HG02763 (cell line): ENCODE data around the gene NHERF1.

Experiments
- ATAC-seq: cut with Tn5 transposase; IDR thresholded peaks from one replicate; pipeline ENCODE4 v1.9.1; 2021; ENCODE audit warnings: mild to moderate bottlenecking, moderate library complexity; ENCODE audit not compliant: unreplicated experiment

The NHERF1 gene

DNA sequence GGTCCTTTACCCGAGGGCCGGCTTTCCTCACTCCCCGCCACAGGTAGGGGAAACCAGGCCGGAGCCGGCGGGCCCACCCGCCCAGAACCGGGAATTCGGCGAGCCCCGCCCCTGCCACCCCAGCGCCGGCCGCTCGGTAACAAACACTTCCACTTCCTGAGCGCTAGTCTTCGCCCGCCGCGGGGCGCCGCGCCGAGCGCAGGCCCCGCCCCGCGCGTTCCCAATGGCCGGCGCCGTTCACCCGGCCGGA, 224 bp upstream of the NHERF1 start:
- no peak for ATAC-seq

DNA sequence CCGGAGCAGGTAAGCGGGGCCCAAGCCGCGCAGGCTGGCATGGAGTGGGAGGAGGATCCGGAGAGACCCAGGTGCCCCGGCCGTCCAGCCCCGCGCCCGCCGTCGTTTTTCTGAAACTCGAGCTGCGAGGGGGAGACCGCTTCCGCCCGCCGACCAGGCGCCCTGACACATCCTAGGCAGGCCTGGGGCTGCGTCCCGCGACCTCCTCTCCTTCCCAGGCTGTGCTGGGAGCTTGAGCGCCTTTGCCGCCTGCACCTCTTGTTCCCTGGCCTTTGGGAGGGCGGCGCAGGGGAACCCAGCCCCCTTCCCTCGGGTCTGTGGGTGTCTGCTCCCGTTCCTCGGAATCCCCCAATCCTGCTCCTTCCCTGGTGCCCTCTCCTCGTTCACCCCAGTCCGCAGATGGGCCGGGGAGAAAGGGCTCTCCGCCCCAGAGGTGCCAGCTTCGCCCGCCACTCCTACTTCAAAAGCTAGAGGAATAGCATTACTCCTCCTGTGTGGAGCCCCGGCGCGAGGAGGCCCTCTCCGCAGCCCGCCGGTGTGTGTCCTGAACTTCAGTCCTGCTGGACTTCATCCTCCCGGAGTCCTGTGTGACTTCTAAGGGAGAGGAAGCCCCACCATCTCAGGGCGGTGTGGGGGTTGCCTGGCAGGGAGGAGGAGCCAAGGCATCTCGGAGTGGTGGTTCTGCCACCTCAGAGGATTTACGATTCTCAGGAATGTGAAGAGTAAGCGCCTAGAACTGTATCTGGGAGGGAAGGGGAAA, 1.0 kb downstream of the NHERF1 start:
- peak; percentile 3 for ATAC-seq

DNA sequence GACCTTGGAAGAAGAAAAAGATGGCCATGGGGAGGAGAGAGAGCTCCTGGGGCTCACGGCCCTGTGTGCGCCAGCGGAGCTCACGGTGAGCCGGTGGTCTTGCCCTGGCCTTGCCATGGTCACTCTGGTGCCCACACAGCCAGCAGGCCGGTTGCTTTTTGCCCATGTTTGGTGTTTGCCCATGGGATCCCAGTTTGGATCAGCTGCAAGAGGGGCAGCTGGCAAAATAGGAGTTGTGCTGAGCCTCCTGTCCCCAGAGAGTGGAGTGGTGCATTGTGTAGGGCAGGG, 1.6 kb downstream of the NHERF1 start:
- ATAC-seq: no peak

DNA sequence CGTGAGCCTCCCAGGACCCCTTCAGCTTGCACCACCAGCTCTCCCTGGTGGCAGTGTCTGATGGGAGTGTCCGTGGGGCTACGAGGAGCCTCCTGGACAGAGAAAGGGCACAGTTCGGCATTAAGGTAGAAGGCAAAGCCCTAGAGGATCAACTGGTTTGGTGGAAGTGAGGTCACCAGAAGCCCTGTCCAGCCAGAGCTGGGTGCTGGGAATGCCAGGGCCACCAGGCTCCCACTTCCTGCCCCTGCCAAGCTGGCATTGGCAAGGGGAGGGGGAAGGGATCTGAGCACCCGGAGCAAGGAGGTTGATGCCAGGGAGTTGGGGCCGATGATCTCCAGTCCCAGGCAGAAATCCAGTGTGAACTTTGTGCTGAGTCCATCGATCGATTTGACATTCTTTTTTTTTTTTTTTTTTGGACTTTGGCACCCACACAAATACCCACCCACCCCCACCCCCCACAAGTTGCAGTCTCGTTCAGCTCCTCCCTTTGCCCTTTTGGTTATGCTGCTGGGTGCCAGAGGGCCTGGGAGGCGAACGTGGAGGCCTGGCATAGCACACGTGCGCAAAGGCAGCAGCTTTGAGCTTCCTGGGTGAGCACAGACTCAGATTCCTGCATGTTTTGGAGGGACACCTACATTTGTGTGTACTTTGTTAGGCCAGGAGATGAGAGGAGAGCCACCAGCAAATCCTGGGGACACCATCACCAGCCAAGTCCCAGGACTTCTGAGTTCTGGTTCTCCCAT, 2.1 kb downstream of the NHERF1 start:
- no peak for ATAC-seq

DNA sequence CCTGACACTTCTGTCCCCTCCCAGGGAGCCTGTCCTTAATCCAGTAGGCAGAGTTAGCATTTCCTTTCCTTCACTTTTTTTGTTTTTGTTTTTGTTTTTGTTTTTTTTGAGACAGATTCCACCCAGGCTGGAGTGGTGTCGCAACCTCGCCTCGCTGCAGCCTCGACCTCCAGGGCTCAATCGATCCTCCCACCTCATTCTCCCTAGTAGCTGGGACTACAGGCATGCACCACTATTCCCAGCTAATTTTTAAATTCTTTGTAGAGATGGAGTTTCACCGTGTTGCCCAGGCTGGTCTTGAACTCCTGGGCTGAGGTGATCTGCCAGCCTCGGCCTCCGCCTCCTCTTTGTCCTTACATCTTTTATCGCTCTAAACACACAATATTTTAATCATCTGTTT, 4.0 kb downstream of the NHERF1 start:
- ATAC-seq: no peak

DNA sequence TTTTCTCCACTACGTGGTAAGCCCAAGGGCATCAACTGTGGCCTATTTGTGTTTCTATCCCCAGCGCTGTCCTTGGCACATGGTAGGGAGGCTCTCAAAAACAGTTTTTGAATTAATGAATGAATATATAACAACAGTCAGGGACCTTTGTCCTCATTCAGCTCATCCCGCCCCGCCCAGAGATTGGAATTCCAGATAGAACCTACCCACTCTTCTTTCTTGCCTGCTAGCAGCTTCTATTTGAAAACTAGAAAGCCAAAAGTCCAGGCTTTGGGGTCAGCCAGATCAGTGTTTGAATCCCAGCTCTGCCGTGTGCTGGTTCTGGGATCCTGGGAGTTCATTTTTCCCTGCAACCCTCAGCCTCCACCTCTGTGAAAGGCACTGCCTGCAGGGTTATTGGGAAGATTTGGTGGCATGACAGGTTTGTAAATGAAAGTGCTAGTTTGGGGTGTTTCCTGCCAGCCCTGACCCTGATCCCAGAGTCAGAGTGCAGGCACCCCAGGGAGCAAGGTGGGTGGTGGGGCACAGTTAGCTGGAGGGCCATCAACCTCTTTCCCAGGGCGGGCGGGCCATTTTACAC, 4.5 kb downstream of the NHERF1 start:
- ATAC-seq: no peak

DNA sequence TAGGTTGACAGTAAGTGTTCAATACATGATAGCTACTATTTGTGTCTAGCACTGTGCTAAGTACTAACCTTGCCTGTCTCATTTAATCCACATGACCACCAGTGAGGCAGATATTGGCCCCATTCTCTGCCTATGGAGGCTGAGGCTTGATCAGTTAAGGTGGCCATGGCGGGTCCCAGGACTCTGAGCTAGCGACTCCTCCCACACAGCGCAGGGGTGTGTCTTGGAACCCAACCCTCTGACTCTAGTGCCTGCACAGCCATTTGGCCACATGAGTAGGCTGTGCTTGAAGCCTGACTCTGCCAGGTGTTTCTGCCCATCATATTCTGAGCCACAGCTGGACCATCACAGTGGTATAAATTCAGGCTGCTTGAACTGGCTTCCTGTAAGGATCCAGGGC, 6.4 kb downstream of the NHERF1 start:
- no peak for ATAC-seq

DNA sequence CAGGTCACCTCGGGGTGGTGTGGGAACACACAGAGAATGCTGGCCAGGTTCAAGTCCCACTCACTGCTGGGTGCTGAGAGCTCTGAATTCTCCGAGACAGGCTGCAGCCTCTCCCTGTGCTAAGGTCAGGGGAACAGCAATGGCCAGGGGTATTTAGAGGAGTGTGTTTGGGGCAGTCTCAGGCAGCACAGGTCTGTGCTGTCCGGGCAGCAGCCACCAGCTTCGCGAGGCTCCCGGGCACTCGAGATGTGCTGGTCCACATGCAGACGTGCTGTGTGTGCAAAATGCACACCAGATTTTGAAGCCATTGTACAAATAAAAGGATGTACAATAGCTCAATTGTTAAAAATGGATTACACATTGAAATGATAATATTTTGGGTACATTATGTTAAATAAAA, 7.1 kb downstream of the NHERF1 start:
- no peak for ATAC-seq

DNA sequence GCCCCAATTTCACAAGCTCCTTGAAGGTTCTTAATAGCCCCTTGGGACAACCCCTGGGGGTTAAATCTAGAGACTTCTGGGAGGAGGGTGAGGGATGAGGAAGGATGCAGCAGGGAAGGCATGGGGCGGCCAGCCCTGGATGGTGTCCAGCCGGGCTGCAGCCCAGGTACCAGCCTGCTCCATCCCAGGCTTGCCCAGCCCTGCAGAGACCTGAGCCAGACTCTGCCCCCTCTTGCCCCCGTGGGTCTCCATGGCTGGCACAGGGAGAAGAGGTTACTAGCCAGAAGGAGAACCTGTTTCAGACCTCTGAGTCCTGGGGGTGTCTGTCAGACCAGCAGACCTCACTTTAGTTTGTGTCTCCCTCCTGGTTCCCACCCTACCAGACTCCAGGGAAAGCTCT, 8.5 kb downstream of the NHERF1 start:
- no peak for ATAC-seq

DNA sequence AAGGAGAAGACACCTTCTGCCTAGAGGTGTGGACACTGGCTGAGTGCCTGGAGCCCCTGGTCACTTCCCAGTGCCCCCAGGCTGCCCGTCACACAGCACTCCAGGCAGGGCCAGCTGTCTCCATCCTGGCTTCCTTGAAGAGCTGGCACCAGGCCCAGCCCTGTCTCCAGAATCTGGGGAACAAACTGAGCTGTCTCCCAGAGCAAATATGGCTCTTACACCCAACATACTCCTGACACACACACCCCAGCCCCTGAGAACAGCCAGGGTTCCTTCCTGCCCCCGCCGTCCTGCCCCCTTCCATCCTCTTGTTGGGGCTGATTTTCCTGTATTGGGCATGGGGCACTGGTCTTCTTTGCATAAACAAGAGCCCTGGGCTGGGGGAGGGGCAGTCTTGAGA, 9.1 kb downstream of the NHERF1 start:
- ATAC-seq: no peak

DNA sequence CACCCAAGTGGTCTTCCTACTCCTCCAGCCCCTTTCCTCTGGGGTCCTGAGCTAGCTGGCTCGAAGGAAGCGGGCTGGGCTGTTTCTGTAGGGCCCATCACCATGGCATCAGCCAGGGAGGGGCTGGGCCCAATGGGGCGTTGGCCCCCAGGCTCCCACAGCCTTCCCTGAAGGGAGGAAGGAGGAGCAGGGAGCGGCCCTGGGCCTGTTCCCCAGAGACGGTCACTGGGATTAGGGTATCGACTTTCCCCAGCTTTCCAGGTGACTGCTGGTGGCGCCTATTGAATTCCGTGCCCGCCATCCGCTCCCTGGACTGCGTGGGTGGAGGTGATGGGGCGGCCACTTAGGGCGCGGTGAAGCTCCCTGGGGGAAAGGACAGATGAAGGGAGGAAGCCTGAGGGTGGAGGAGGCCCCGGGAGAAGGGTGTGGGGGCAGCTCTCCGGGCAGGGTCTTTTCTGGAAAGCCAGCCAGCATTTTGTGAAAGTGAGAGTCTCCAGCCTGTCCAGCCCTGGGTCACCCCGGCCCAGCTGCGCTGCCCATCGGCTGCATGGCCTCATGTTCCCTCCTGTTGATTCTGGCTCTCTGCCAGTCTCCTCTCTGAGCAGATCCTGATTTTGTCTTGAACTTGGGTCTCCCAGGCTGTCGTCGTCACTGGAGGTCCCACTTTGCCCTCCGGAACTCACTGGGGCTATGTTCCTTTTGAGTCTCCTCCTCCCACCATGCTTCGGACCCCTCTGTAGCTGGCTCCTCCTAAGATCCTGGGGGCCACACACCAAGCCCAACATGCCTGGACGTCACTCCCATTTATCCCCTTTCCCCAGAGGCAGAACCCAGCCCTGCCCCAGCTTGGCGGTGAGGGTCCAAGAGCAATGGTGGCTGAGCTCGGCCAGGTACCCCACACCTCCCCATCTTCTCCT, 9.8 kb downstream of the NHERF1 start:
- ATAC-seq: no peak

DNA sequence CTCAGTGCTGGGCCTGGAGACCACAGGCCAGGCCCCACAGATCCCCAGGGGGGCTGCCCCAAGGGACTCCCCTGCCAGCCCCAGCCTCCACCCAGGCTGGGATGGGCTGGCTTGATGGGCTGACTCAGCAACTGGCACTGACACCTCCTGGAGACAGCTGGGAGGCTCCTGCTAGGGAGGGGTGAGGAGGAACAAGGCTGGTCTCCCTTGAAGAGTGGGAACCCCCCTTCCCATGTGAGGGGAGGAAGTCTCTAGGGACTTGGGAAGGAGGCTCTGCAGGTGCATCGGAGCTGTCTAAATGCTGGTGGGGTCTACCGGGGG, 10.4 kb downstream of the NHERF1 start:
- ATAC-seq: no peak

DNA sequence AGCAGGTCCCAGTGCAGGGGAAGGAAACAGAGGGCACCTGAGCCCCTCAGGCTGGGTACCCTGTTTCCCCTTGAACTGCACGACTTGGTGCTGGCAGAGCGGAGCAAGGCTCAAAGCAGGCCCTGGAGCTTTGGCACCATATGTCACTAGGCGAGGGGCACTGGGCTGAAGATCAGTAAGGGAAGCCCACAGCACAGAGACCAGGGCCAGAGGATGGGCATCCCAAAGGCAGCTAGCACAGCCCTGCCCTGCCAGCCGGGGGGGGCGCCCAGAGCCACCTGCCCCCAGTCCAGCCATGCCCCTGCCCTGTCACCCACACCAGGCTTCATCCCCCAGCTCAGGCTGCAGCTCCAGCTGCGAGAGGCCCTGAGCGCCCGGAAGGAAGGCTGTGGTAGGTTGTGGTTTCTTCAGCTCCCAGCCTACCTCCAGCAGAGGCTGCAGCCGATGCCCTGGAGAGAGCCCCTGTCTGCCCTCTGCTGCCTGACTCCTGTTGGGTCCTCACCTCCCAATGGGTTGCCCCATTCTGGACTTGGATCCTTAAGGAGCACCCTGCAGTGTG, 10.9 kb downstream of the NHERF1 start:
- ATAC-seq: peak; percentile 60

DNA sequence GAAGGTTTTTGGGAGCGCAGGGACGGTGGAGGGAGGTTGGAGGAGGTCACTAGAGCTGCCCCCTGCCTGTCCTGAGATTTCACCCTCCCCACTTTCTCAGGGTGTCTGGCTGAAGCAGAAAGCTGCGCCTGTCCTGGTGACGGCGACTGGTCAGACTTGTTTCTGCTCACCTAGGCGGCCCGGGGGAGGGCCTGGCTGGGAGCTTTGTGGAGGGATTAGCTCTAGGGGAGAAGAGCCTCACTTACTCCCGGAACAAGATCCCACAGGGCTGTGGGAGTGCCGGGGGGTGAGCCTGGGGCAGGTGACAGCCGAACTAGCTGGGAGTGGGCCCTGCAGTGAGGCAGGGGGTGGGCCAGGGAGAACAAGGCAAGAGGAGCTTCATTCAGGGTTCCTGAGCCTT, 11.5 kb downstream of the NHERF1 start:
- ATAC-seq: no peak

DNA sequence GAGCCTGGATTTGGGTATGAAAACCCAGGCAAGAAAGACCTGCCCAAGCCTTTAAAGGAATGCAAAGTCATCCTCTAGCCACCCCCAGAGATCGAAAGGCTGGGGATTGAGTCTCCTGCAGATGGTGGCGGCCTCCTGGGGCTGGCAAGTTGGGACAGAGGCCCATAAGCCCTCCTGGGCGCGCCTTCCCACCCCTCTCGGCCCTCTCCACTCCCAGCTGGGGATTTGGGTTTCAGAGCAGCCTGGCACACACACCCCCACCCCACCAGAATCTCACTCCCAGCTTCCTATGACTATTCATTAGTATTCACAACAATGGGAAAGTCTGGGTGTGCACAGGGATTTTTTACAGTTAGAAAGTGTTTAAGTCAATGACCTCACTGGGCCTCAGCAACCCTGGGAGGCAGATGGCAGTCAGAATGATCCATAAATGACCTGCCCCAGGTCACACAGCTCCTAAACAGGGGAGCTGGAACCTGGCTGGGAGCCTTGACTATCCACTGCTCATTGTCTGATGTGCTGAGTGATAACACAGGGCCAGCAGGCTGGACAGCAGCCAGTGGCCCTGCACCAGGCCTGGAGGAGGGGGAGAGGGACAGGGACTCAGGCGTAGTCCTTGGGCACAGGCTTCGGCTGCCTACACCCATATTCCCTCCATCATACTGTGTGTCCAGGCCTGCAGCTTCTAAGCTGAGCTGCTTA, 12.1 kb downstream of the NHERF1 start:
- ATAC-seq: no peak

DNA sequence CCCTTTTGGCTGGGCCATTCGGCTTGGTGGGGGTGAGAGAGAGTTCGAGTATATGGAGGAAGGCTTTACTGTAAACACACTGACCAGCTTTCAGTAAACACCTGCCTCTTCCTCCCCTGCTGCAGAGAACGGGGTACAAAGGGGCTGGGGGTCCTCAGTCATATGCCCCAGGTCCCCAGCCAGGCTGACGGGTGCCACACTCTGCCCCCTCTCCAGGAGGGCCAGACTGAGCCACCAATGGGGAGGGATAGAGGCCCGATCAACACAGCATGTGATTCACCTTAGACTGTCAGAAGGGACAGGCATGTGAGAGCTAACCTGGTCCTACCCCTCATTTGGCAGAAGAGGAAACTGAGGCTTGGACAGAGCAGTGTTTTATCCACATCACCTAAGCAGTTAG, 13.0 kb downstream of the NHERF1 start:
- ATAC-seq: no peak

DNA sequence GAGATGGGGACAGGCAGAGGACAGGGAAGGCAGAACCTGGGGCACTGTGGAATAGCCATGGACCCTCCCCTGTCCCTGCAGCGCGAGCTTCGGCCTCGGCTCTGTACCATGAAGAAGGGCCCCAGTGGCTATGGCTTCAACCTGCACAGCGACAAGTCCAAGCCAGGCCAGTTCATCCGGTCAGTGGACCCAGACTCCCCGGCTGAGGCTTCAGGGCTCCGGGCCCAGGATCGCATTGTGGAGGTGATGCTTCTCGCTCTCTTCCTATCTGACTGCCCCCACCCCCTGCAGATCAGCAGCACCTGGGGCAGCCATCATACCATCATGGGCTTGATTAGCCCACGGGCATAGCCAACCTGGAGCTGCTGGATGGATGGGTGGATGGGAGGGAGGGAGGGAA, 13.5 kb downstream of the NHERF1 start:
- no peak for ATAC-seq

DNA sequence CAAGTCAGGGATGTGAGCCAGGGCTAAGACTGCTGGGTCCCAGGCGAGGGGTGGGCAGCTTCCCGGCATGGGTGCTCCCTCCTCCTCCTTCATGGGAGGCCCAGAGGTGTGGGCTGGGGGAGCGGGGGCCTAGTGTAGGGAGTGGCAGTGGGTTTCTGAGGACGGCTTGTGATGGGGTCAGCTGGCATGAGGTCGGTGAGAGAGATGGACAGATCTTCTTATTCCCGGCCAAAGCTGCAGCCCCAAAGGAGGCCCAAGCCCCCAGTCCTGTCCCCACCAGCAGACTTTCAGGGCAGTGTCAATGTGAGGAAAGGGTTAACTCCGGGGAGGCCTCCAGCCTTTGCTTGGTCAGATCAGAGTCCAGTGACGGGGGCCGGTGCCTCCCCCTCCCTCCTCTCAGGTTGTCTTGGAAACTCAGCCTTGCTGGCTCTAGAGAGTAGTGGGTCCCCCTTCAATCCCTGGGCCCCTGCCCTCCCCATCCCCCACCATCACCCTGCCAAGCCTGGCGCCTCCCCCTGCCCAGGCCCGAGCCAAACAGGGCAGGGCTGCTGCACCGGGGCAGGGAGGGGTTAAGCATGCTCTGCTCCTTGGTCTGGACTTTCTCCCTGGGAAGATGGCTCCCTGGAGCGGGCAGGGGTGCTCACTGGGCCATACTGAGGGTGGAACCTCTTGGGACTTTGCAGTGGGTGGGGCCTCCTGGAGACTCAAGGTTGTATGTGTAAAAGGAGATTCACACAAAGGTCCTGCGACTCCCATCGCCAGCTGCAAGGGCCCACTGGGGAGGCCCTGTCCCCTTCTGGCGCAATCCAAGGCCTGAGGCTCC, 15.3 kb downstream of the NHERF1 start:
- ATAC-seq: no peak

DNA sequence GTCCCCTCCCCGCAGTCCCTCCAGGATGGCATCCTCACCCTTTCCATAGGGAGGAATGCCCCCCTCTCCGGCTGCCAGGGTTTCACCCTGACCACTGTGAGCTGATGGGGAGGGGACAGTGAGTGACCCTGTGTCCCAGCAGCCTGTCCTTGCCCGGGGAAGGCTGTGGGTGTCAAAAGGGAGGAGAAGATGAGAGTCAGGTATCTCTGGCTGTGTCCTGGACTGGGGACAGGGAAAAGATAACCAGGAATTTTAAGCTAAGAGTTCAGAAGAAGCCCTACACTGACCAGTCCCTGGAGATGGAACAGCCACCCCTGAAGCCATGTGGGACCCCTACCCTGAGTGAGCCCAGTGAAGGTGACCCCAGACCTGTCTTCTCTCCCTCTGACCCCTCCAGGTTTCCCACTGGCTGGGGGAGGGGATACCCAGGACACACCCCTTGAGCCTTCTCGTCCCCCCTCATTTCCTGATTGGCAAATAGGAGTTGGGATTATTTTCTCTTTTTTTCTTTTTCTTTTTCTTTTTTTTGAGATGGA, 16.4 kb downstream of the NHERF1 start:
- ATAC-seq: no peak

DNA sequence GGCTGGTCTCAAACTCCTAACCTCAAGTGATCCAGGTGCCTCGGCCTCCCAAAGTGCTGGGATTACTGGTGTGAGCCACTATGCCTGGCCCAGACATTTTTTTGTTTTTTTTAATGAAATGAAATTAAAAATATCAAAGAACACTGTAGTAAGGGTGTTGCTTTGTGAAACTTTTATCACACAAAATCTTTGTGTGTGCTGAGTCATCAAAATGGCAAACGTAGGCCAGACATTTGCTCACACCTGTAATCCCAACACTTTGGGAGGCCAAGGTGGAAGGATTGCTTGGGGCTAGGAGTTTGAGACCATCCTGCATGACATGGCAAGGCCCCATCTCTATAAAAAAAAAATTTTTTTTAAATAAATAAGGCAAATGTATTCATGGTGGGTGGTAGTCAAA, 18.0 kb downstream of the NHERF1 start:
- ATAC-seq: no peak
